HG02798 (cell line): ENCODE measurements around the gene SAA4.
A peak's percentile ranks its signal among the peaks of the same experiment; 100 is the strongest.
"Not testable (repeated sequence)": the region's sequence is repeated elsewhere in the genome, so short reads cannot be mapped to it uniquely, and the experiment has no call there.

Experiments used
- ATAC-seq: cut with Tn5 transposase; IDR thresholded peaks from one replicate; pipeline ENCODE4 v1.9.1; 2021; ENCODE audit warnings: mild to moderate bottlenecking; ENCODE audit not compliant: unreplicated experiment, poor library complexity

Gene SAA4

GRCh38 chr11:18248561-18248960 is 12.0 kb upstream of the SAA4 start, which contains the start of gene SAA2:
Gene SAA2, minus strand, starts transcription at chr11:18248668. Its CDS starts 657 bp downstream, at chr11:18248011.
- ATAC-seq: no peak

GRCh38 chr11:18247191-18247581 is 10.6 kb upstream of the SAA4 start:
- ATAC-seq: peak; percentile 26

- peak; percentile 87 for ATAC-seq
Measured at GRCh38 chr11:18246379-18247190, 10.0 kb upstream of the SAA4 start.

GRCh38 chr11:18245396-18245795 is 8.8 kb upstream of the SAA4 start:
- ATAC-seq: no peak

GRCh38 chr11:18243783-18244362 is 7.3 kb upstream of the SAA4 start:
- ATAC-seq: no peak

GRCh38 chr11:18239655-18240054 is 3.1 kb upstream of the SAA4 start:
- no peak for ATAC-seq

- ATAC-seq: no peak
Measured at GRCh38 chr11:18235394-18236334, 938 bp downstream of the SAA4 start.

GRCh38 chr11:18233912-18234311 is 2.7 kb downstream of the SAA4 start:
- no peak for ATAC-seq

GRCh38 chr11:18230859-18231258 is 5.7 kb downstream of the SAA4 start:
- ATAC-seq: no peak

GRCh38 chr11:18229501-18229900 is 7.1 kb downstream of the SAA4 start:
- ATAC-seq: peak; percentile 94

- peak; percentile 31 for ATAC-seq
Measured at GRCh38 chr11:18225913-18226312, 10.7 kb downstream of the SAA4 start.

- ATAC-seq: no peak
Measured at GRCh38 chr11:18223591-18224387, 12.8 kb downstream of the SAA4 start.

- no peak for ATAC-seq
Measured at GRCh38 chr11:18222814-18223421, 13.7 kb downstream of the SAA4 start.

GRCh38 chr11:18221274-18221876 is 15.2 kb downstream of the SAA4 start:
- ATAC-seq: no peak

GRCh38 chr11:18209058-18209457 is 27.5 kb downstream of the SAA4 start:
- ATAC-seq: no peak

GRCh38 chr11:18204771-18205170 is 31.8 kb downstream of the SAA4 start:
- ATAC-seq: no peak

- ATAC-seq: no peak
Measured at GRCh38 chr11:18204220-18204619, 32.4 kb downstream of the SAA4 start.

GRCh38 chr11:18203723-18204122 is 32.9 kb downstream of the SAA4 start:
- no peak for ATAC-seq

- ATAC-seq: not testable (repeated sequence)
Measured at GRCh38 chr11:18197738-18198137, 38.9 kb downstream of the SAA4 start.
